Small intestine (tissue), 7 donors: Measurements from ENCODE around the gene INPP5F. TPM values are rescaled to one million over a fixed set of nuclear protein-coding genes. Genes with fewer than 3 reads are reported as not detected.

ENCODE experiments used
- DNase-seq, 2 donors: peaks; one replicate each; pipeline versions ENCODE4 v3.0.0 to v3.0.0-alpha.2; 2013
- FAIRE-seq: peaks from 2 replicates; lab custom pipeline; 2012; peaks lifted over from hg19 to GRCh38; lab: Jason Lieb, UNC
- H3K27ac ChIP-seq, 3 donors: one replicate each; pipeline ENCODE4 v1.5.1; 2013; ENCODE audit warnings: low read length in 2 of 3, mild to moderate bottlenecking in 2 of 3, control low read depth in 1 of 3, inconsistent platforms in 1 of 3, low read depth in 1 of 3, moderate library complexity in 1 of 3
- H3K27me3 ChIP-seq, 3 donors: one replicate each; pipeline ENCODE4 v1.6.1; 2013; ENCODE audit warnings: low read length in 3 of 3, inconsistent platforms in 1 of 3; ENCODE audit not compliant: control insufficient read depth in 3 of 3, insufficient read depth in 3 of 3
- H3K36me3 ChIP-seq, 3 donors: one replicate each; pipeline ENCODE4 v1.6.1; 2013; ENCODE audit warnings: low read length in 3 of 3, inconsistent platforms in 1 of 3, low read depth in 1 of 3, mild to moderate bottlenecking in 1 of 3, moderate library complexity in 1 of 3; ENCODE audit not compliant: control insufficient read depth in 3 of 3, insufficient read depth in 2 of 3
- H3K4me1 ChIP-seq, 3 donors: one replicate each; pipeline ENCODE4 v1.6.1; 2013; ENCODE audit warnings: low read length in 2 of 3, inconsistent platforms in 1 of 3, low read depth in 1 of 3, mild to moderate bottlenecking in 1 of 3, moderate library complexity in 1 of 3; ENCODE audit not compliant: control insufficient read depth in 3 of 3, insufficient read depth in 2 of 3
- H3K4me3 ChIP-seq, 3 donors: one replicate each; pipeline ENCODE4 v1.5.1; 2013; ENCODE audit warnings: low read length in 3 of 3, control low read depth in 1 of 3, inconsistent platforms in 1 of 3, low read depth in 1 of 3, mild to moderate bottlenecking in 1 of 3, moderate library complexity in 1 of 3
- H3K9me3 ChIP-seq, 2 donors: one replicate each; pipeline ENCODE4 v1.6.1; 2013; ENCODE audit warnings: low read depth in 1 of 2, low read length in 1 of 2; ENCODE audit not compliant: control insufficient read depth in 2 of 2, insufficient read depth in 1 of 2
- WGBS, 3 donors: extraction: QIAGEN DNeasy Blood & Tissue Kit; methylation state at CpG; one replicate each; pipeline ENCODE4 v1.1.7; 2013; 5-methylcytosine and 5-hydroxymethylcytosine counted together
- polyA plus RNA-seq, 4 donors: library from polyadenylated mRNA; stranded (reverse) in 3 of 4; unstranded in 1 of 4; fragments of 200-250 nt in 3 of 4; fragments of 120-200 nt in 1 of 4; gene quantifications; one replicate each; pipeline versions ENCODE4 v1.2.1 to v1.2.3, GENCODE V29; 2013
- donor health status: healthy with polysubstance abuse.
- donor health status: control.
- donor health status: control.
- donor health status: Bipolar disorder and iron deficiency.
- donor health status: healthy.

The INPP5F gene
- polyA plus RNA-seq, 4 donors: 3.5 to 14.1 (median 5.2) TPM

GRCh38 chr10:119853574-119853973 lies 127.7 kb downstream of the INPP5F start:
- 75 to 96% (median 82%) methylated on average over 1 of the region's 1 CpG for WGBS, 3 donors
- no peak for DNase-seq
- FAIRE-seq: no peak
- Histone ChIP-seq H3K4me3 (no peak overlapping the region), H3K27me3 (no peaks in the 10 kb centered on the region), H3K36me3 (peaks cover 10 to 34% (median 11%) of the 10 kb centered on the region in 3 donors), H3K4me1 (no peaks in the 10 kb centered on the region), H3K27ac (no peak overlapping the region), H3K9me3 (no peaks in the 10 kb centered on the region)

- Histone ChIP-seq H3K27ac (no peak overlapping the region), H3K36me3 (peaks cover 2 to 19% (median 2%) of the 10 kb centered on the region in 3 donors), H3K4me3 (no peak overlapping the region), H3K9me3 (no peaks in the 10 kb centered on the region), H3K27me3 (no peaks in the 10 kb centered on the region), H3K4me1 (no peaks in the 10 kb centered on the region)
- WGBS, 3 donors: 33 to 54% (median 40%) methylated on average over 1 of the region's 1 CpG
- no peak for FAIRE-seq
- peak in 1 of 2 donors; percentile 16 for DNase-seq
Observed at GRCh38 chr10:119858063-119858462, 132.2 kb downstream of the INPP5F start.

GRCh38 chr10:119859420-119860258 lies 133.8 kb downstream of the INPP5F start:
- FAIRE-seq (peak; percentile 33), DNase-seq (peak; percentile 44 to 56)
- Histone ChIP-seq H3K4me3 (no peak overlapping the region), H3K27me3 (no peaks in the 10 kb centered on the region), H3K4me1 (no peaks in the 10 kb centered on the region), H3K27ac (peak overlapping the region in 1 of 3 donors; percentile 39), H3K36me3 (peaks cover 0 to 10% (median 2%) of the 10 kb centered on the region in 3 donors), H3K9me3 (peaks cover 0 to 3% of the 10 kb centered on the region in 2 donors)
- 62 to 63% (median 63%) methylated on average over 1 of the region's 1 CpG for WGBS, 3 donors

- peaks cover 0 to 3% of the 10 kb centered on the region in 2 donors for H3K9me3 ChIP-seq
- no peak overlapping the region for H3K4me3 ChIP-seq
- H3K27me3 ChIP-seq: no peaks in the 10 kb centered on the region
- H3K36me3 ChIP-seq: peaks cover 0 to 9% (median under 1%) of the 10 kb centered on the region in 3 donors
- no peaks in the 10 kb centered on the region for H3K4me1 ChIP-seq
- FAIRE-seq (no peak), DNase-seq (no peak)
- no peak overlapping the region for H3K27ac ChIP-seq
- WGBS, 3 donors: 64 to 70% (median 68%) methylated on average over 7 of the region's 7 CpGs
Observed at GRCh38 chr10:119860866-119861607, 135.2 kb downstream of the INPP5F start.

GRCh38 chr10:119862524-119862923 lies 136.7 kb downstream of the INPP5F start:
- Histone ChIP-seq H3K4me3 (no peak overlapping the region), H3K27me3 (no peaks in the 10 kb centered on the region), H3K36me3 (peaks cover 0 to 6% (median 0%) of the 10 kb centered on the region in 3 donors), H3K27ac (no peak overlapping the region), H3K9me3 (peaks cover 0 to 3% of the 10 kb centered on the region in 2 donors), H3K4me1 (no peaks in the 10 kb centered on the region)
- 46 to 67% (median 55%) methylated on average over 1 of the region's 1 CpG for WGBS, 3 donors
- DNase-seq: no peak
- no peak for FAIRE-seq

- FAIRE-seq: no peak
- Histone ChIP-seq H3K36me3 (peaks cover 0 to 6% (median 0%) of the 10 kb centered on the region in 3 donors), H3K27ac (no peak overlapping the region), H3K27me3 (no peaks in the 10 kb centered on the region), H3K9me3 (peaks cover 0 to 3% of the 10 kb centered on the region in 2 donors), H3K4me3 (no peak overlapping the region), H3K4me1 (no peaks in the 10 kb centered on the region)
- 47 to 60% (median 56%) methylated on average over 4 of the region's 4 CpGs for WGBS, 3 donors
- no peak for DNase-seq
Observed at GRCh38 chr10:119863951-119864565, 138.2 kb downstream of the INPP5F start.

GRCh38 chr10:119865699-119866240 lies 139.9 kb downstream of the INPP5F start:
- Histone ChIP-seq H3K27me3 (no peaks in the 10 kb centered on the region), H3K9me3 (peaks cover 0 to 3% of the 10 kb centered on the region in 2 donors), H3K4me3 (no peak overlapping the region), H3K4me1 (no peaks in the 10 kb centered on the region), H3K36me3 (peaks cover 0 to 6% (median 0%) of the 10 kb centered on the region in 3 donors), H3K27ac (no peak overlapping the region)
- FAIRE-seq (no peak), DNase-seq (no peak)
- WGBS, 3 donors: 90 to 94% (median 93%) methylated on average over 6 of the region's 6 CpGs

- DNase-seq (no peak), FAIRE-seq (no peak)
- no peak overlapping the region for H3K4me3 ChIP-seq
- no peak overlapping the region for H3K27ac ChIP-seq
- H3K4me1 ChIP-seq: peaks cover 0 to 3% (median 0%) of the 10 kb centered on the region in 3 donors
- H3K36me3 ChIP-seq: peaks cover 0 to 2% (median 0%) of the 10 kb centered on the region in 3 donors
- H3K27me3 ChIP-seq: no peaks in the 10 kb centered on the region
- peaks cover 0 to 3% of the 10 kb centered on the region in 2 donors for H3K9me3 ChIP-seq
- 84 to 88% (median 84%) methylated on average over 7 of the region's 7 CpGs for WGBS, 3 donors
Observed at GRCh38 chr10:119867317-119867716, 141.5 kb downstream of the INPP5F start.
